Umbilical cord (tissue), 2 donors: ENCODE measurements around the gene ABHD17C. TPM values are rescaled to one million over a fixed set of nuclear protein-coding genes. Genes with fewer than 3 reads are reported as not detected.

Experiments
- DNase-seq: peaks from one replicate; pipeline ENCODE4 v3.0.0-alpha.2; 2015; ENCODE audit warnings: low spot score
- total RNA-seq: library from RNA; depleted of rRNA; stranded (reverse); fragments of >200 nt; gene quantifications from one replicate; pipeline ENCODE4 v1.2.3, GENCODE V29; 2014; ENCODE audit warnings: low replicate concordance; ENCODE audit not compliant: insufficient read depth

Gene ABHD17C
- total RNA-seq, 1 donor from 2014 or later = 10.4 TPM

DNA sequence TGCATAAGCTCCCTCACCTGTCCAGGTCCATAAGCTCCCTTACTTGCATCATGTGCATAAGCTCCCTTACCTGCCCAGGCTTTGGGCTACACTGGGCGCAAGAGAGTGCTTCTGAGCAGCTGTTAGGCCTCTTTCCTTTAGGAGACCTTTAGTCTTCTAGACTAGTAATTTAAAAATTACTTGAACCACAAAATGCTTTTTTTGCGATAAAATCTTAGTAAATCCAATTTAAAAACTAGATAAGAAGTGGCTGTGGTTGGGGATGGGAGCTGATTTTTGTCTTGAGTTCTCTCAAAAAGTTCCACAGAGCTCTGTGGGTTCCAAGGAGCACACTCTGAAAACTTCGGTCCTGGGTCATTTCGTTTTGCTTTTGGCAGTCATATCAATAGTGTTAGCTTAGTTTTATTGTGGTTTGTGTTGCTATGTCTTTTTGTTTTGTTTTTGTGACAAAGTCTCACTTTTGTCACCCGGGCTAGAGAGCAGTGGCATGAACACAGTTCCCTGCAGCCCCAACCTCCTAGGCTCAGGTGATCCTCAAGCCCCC is 90.8 kb downstream of the ABHD17C start:
- DNase-seq = no peak

DNA sequence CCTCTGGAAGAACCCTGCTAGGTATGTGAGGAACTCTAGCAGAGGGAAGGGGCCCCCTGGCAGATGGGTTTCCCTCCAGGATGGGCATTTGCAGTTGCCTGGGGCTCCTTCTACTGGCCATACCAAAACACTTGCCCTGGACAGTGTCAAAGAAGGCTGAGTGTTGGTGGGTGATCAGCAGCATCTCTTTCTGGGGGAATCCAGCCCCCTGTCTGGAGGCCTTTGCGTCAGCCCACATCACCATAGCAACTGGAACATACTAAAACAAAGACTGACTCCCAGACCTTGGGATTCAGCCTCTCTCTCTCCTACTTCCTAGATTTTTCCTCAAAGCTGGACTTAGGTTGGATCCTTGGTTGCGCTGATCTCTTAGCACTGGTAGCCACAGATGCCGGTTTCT is 92.2 kb downstream of the ABHD17C start:
- no peak for DNase-seq

GRCh38 chr15:80788536-80788935 is 93.4 kb downstream of the ABHD17C start:
- no peak for DNase-seq

GRCh38 chr15:80789296-80789695 is 94.2 kb downstream of the ABHD17C start:
- no peak for DNase-seq

GRCh38 chr15:80789796-80790195 is 94.7 kb downstream of the ABHD17C start:
- DNase-seq = no peak

DNA sequence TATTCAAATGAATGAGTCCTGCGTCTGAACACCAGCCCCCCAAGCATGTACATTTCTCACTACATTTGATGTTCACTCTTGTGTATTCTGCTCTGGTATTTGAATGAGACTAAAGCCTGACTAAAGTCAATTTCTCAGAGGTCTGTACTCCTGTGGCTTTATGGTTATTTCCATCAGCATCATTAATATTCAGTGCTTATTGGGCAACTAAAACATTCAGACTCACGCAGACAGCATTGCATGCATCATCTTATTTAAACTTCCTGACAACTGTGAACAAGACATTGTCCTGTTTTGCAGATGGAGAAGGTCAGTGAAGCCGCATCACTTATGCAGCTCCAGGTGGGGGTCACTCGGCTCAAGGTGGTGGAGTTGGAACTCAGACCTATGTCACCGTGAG is 95.1 kb downstream of the ABHD17C start:
- DNase-seq = no peak

DNA sequence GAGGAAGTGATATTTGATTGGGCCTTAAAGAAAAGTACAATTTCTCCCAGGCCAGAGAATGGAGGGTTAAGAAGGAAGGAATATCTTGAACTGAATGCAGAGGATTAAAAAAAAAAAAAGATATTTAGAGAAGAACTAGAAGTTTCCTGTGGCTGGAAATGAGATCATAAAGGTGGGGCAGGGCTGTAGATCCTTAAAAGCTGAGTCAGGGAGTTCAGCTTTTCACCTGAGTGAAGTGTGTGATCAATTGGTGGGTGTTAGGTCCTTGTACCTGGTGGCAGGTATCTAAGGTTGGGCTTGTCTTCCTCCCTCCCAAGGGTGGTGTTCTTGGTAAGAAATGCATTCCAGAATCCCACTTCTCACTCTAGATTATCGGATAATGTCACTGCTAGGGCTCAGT is 95.9 kb downstream of the ABHD17C start:
- no peak for DNase-seq

GRCh38 chr15:80796407-80796806 is 101.3 kb downstream of the ABHD17C start:
- no peak for DNase-seq

DNA sequence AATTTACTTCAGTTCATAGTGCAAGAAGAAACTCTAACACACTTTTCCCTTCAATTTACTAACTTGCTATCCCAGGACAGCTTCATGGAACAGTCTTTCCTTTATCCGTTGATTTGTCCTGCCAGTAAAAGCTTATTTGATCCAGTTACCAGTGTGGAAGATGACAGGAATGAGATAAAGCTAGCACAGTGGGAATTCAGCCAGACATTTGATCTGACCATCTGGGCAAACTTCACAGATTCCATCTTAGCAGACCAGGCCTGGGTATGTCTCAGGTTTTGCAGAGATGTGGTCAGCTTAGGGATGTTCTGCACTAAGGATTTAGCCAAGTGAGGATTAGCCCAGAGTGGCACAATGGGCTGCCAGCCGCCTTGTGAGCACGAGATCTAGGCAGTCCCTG is 103.8 kb downstream of the ABHD17C start:
- DNase-seq = peak; percentile 20

DNA sequence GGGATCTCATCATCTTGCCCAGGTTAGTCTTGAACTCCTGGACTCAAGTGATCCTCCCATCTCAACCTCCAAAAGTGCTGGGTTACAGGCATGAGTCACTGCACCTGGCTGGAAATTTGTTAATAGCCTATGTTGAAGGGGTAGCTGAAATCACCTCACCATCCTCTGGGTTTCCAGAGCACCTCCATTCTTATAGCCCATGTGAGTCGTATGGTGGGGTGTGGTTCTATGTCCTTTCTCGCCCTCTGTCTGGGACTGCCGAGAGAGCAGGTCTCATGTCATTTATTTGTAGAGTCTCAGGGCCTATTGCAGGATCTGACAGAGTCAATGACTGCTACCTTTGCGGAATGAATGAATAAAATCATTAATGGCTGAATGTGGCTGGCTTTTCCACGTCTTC is 105.0 kb downstream of the ABHD17C start:
- no peak for DNase-seq

DNA sequence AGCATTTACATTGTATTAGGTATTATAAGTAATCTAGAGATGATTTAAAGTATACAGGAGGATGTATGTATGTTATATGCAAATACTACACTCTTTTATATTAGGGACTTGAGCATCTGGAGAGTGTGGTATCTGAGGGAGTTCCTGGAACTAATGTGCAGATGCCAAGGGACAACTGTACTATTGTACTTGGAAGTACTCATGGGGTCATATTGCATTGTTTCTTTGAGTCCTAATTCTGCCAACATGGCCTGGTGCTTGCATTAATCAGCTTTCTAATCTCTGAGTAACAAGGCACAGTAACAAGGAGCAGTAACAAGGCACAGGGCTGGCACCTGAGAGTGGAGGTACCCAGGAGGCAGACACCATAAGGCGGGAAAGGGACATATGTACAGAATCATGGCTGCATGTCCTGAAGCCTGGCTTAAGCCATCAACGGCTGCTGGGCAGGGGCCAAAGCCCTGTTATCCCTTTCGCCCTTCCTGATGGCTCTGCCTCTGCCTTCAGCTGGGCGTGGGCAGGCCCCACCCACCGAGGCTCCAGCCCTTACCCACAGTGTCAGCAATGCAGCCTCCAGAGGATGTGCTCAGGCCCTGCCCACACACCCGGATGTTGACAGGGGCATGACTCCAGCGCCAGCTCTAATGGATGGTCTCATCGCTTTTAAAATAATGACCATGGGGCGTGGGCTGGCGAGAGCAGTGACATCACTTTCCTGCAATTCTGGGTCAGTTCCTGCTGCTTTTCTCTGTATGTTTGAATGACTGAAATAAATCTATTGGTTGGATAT is 107.0 kb downstream of the ABHD17C start:
- DNase-seq = no peak

GRCh38 chr15:80803580-80804525 is 108.7 kb downstream of the ABHD17C start:
- no peak for DNase-seq

DNA sequence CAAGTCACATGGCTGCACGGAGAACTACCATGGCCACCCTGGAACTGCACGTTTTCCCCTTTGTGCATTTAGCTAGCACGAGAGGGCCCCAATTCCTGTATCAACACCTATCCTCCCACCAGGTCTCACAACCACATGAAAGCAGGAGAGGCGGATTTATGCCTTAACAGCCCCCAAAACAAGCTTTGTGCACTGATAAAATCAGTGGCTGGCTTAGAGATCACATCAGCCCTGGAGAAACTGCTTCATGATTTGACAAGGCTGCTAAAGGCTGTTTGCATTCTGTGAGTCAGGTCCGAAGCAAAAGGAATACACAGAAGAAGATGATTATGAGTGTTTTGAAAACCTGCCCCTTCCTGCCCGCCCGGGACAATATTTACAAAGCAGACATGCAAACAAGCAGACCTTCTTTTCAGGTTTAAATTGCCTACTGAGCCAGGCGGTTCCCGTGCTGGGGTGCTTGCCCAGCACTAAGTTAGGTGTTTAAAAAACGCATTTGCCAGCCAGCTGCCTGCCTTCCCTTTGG is 109.9 kb downstream of the ABHD17C start:
- peak; percentile 26 for DNase-seq

Other genes with a start within 250 kb of the ABHD17C start
- gene CEMIP, start 84.1 kb downstream of the ABHD17C start, total RNA-seq = 2.4 TPM